Memory B cell (primary cell): ENCODE results near the gene CBLIF.
"Not testable (repeated sequence)": the region's sequence is repeated elsewhere in the genome, so short reads cannot be mapped to it uniquely, and the experiment has no call there.

Experiments
- ATAC-seq: fragments of 150-1000 bp; cut with Tn5 transposase; 2 replicates; pipeline ENCODE4 v1.10.0; 2021; ENCODE audit warnings: low read depth, mild to moderate bottlenecking, moderate library complexity
- DNase-seq, 2 donors: peaks; one replicate each; pipeline ENCODE4 v3.0.0; 2022; ENCODE audit warnings: low spot score in 2 of 2
- H3K27ac Mint-ChIP-seq: one replicate; pipeline ENCODE4 v1.8.0; 2022; ENCODE audit warnings: mild to moderate bottlenecking, moderate library complexity, mixed read lengths
- H3K27me3 Mint-ChIP-seq: one replicate; pipeline ENCODE4 v1.8.0; 2022; ENCODE audit warnings: mixed read lengths
- H3K36me3 Mint-ChIP-seq: one replicate; pipeline ENCODE4 v1.8.0; 2022; ENCODE audit warnings: mild to moderate bottlenecking, mixed read lengths
- H3K4me1 Mint-ChIP-seq: one replicate; pipeline ENCODE4 v1.8.0; 2022; ENCODE audit warnings: mixed read lengths
- H3K4me3 Mint-ChIP-seq: one replicate; pipeline ENCODE4 v1.8.0; 2022; ENCODE audit warnings: mild to moderate bottlenecking, moderate library complexity, mixed read lengths
- H3K9me3 Mint-ChIP-seq: one replicate; pipeline ENCODE4 v1.8.0; 2022; ENCODE audit warnings: mixed read lengths

The CBLIF gene

DNA sequence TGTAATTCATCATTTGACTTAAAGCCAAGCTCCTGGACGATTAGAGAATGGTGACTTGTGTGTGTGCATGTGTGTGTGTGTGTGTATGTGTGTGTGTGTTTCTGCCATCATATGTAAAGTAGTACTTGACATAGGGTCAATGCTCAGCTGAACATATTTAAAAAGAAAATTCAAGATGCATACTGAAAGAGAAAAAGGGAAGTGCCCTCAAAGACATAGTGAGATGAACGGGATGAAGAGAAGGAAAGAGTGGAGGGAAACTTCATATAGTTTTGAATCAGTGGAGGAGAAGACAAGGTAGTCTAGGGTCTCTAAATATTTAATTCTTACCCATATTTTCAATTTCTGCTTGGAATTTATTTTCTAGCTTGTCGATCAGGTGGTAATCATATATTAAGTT, 17.0 kb upstream of the CBLIF start:
- H3K36me3 Mint-ChIP-seq: no peaks in the 10 kb centered on the region
- peaks cover 3% of the 10 kb centered on the region for H3K9me3 Mint-ChIP-seq
- H3K27ac Mint-ChIP-seq: no peak overlapping the region
- H3K27me3 Mint-ChIP-seq: peaks cover 9% of the 10 kb centered on the region
- no peak for ATAC-seq
- no peaks in the 10 kb centered on the region for H3K4me1 Mint-ChIP-seq
- DNase-seq: no peak
- H3K4me3 Mint-ChIP-seq: no peak overlapping the region

DNA sequence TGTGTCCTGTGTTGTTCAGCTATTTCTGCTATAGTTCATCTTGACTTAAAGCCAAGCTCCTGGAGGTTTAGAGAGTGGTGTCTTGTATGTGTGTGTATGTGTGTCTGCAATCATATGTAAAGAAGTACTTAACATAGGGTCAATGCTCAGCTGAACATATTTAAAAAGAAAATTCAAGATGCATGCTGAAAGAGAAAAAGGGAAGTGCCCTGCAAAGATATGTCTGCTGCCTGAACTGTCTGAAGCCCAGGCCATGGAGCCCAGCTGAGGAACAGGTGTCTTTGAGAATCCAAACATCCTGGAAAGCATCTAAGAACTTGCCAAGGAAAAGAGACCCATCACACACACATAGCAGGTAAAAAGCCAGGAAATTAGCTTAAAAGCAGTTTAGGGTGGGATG, 14.4 kb upstream of the CBLIF start:
- DNase-seq (no peak), ATAC-seq (no peak)
- H3K27me3 Mint-ChIP-seq: peaks cover 12% of the 10 kb centered on the region
- no peak overlapping the region for H3K4me3 Mint-ChIP-seq
- no peaks in the 10 kb centered on the region for H3K36me3 Mint-ChIP-seq
- no peaks in the 10 kb centered on the region for H3K9me3 Mint-ChIP-seq
- H3K27ac Mint-ChIP-seq: no peak overlapping the region
- H3K4me1 Mint-ChIP-seq: no peaks in the 10 kb centered on the region

DNA sequence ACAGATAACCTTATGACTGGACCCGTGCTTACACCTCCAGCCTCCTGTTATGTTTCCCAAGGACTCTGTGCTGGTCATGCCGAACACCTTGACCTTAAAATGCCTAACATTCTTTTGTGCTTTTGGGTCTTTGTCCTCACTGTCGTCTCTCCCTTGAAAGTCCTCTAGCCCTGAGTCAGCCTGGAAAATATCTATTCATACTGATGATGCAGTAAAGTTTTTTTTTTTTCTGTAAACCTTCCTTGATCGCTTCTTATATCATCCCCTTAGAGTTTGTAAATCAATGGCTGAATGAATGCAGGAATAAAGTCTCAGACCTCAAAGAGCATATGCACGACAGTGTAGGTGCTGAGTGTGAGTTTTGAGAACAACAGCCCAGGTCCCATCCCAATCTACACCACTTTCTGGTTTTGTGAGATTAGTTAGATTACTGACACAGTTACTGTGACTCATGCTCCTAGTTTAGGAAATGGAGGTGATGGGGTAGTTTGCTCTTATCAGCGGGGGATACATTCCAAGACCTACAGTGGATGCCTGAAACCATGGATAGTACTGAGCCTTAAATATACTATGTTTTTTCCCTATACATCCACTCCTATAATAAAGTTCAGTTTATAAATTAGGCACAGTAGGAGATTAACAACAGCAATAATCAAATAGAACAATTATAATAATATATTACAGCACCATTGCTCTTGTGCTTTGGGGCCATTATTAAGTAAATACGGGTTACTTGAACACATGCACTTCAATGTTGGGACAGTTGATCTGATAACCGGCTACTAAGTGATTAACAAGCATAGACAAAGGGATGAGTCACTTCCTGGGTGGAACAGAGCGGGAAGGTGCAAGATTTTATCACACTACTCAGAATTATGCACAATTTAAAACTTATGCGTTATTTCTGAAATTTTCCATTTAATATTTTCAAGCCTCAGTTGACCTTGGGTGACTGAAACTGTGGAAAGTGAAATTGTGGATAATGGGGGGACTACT, 12.4 kb upstream of the CBLIF start:
- H3K4me3 Mint-ChIP-seq: no peak overlapping the region
- ATAC-seq (no peak), DNase-seq (no peak)
- peaks cover 10% of the 10 kb centered on the region for H3K27me3 Mint-ChIP-seq
- H3K9me3 Mint-ChIP-seq: no peaks in the 10 kb centered on the region
- H3K4me1 Mint-ChIP-seq: no peaks in the 10 kb centered on the region
- no peak overlapping the region for H3K27ac Mint-ChIP-seq
- H3K36me3 Mint-ChIP-seq: no peaks in the 10 kb centered on the region

DNA sequence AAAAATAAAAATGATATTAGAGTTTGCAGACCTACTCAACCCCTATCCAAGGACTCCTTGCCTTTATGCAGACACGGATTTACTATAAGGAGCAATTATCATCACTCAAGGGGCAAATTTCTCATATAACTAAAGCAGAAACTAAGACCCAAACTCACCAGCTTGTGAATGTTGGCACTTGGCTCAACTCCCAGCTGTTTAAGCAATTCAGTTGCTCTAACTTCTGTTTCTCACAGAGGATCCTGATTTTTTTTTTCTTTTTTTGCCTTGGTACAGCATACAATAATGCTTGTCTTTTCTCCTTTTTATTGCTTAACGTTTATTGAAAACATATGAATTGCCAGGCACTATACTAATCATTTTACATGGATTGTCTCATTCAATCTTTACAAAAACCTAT, 9.6 kb upstream of the CBLIF start:
- Mint-ChIP-seq H3K4me3 (no peak overlapping the region), H3K27ac (no peak overlapping the region), H3K27me3 (peaks cover 9% of the 10 kb centered on the region), H3K9me3 (no peaks in the 10 kb centered on the region), H3K36me3 (no peaks in the 10 kb centered on the region), H3K4me1 (no peaks in the 10 kb centered on the region)
- DNase-seq (no peak), ATAC-seq (no peak)

DNA sequence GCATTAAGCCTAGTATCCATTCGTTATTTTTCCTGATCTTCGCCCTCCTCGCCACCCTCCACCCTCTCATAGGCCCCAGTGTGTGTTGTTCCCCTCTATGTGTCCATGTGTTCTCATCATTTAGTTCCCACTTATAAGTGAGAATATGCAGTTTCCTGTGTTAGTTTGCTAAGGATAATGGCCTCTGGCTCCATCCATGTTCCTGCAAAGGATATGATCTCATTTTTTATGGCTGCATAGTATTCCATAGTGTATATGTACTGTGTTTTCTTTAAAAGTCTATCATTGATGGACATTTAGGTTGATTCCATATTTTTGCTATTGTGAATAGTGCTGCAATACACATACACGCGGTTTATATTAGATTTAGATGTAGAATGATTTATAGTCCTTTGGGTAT, 6.1 kb upstream of the CBLIF start:
- H3K4me3 Mint-ChIP-seq, H3K27ac Mint-ChIP-seq, ATAC-seq, DNase-seq, H3K4me1 Mint-ChIP-seq, H3K27me3 Mint-ChIP-seq, H3K36me3 Mint-ChIP-seq, H3K9me3 Mint-ChIP-seq: not testable (repeated sequence)

DNA sequence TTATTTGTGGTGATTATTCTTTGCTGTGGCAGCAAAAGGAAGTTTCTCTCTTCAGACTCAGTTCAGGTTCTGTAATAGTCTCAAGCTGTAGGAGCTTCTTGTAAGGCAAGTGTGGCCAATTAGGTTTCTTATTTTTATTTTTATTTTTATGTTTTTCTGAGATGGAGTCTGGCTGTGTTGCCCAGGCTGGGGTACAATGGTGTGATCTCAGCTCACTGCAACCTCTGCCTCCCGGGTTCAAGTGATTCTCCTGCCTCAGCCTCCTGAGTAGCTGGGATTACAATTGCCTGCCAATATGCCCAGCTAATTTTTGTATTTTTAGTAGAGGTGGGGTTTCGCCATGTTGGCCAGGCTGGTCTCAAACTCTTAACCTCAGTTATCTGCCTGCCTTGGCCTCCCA, 4.3 kb upstream of the CBLIF start:
- H3K27me3 Mint-ChIP-seq, ATAC-seq, H3K4me3 Mint-ChIP-seq: not testable (repeated sequence)

DNA sequence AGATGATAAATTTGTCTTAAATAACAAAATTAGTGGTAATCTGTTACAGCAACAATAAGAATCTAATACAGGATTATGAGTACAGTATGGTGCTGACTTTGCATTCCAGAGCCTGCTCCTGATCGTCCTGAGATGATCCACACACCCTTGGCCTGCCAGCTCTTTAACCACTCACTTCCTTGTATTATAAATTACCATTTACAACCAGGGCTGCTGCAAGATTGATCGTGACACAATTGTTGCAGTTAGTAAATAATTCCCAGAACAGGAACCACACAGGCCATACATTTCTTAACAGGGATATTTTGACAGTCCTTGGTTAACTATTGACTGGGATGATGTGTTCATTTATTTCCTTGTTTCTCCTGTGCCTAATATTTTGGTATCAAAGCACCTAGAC, 3.8 kb upstream of the CBLIF start:
- Mint-ChIP-seq H3K27ac (no peak overlapping the region), H3K9me3 (no peaks in the 10 kb centered on the region), H3K27me3 (peaks cover 8% of the 10 kb centered on the region), H3K36me3 (no peaks in the 10 kb centered on the region), H3K4me1 (no peaks in the 10 kb centered on the region), H3K4me3 (no peak overlapping the region)
- DNase-seq (no peak), ATAC-seq (no peak)

More for the DNA sequence above, 4.3 kb upstream of the CBLIF start:
- not testable (repeated sequence) for DNase-seq, H3K36me3 Mint-ChIP-seq, H3K9me3 Mint-ChIP-seq, H3K27ac Mint-ChIP-seq, H3K4me1 Mint-ChIP-seq

DNA sequence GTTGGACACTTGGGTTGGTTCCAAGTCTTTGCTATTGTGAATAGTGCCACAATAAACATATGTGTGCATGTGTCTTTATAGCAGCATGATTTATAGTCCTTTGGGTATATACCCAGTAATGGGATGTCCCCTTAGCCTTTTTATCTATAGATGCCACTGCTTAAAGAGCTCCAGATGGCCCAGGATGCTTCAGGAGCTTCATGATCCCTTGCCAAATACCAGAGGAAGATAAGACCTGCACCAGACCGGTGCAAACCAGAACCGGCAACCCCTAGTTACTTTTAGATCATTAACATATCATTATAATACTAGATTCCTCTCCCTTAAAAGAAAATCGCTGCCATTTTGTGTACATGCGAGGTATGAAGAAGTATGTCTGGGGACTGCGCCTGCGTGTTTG, 3.1 kb upstream of the CBLIF start:
- not testable (repeated sequence) for H3K36me3 Mint-ChIP-seq, H3K27ac Mint-ChIP-seq, DNase-seq, H3K27me3 Mint-ChIP-seq, H3K9me3 Mint-ChIP-seq, H3K4me1 Mint-ChIP-seq, H3K4me3 Mint-ChIP-seq, ATAC-seq

DNA sequence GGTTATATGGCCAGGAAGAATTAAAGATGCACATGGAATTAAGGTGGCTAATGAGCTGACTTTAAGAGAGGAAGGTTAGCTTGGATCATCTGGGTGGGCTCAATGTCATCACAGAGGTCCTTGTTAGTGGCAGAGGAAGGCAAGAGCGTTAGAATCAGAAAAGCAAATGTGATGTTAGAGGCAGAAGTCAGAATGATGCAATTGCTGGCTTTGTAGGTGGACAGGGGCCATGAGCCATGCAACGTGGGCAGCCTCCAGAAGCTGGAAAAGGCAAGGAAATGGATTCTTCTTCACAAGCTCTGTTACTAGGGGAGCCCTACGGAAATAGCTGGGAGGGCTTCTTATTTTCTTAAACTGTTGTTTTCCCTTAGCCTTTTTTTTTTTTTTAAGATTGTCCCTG, 2.3 kb upstream of the CBLIF start:
- ATAC-seq: no peak
- Mint-ChIP-seq H3K27me3 (peaks cover 8% of the 10 kb centered on the region), H3K27ac (no peak overlapping the region), H3K4me3 (no peak overlapping the region), H3K36me3 (no peaks in the 10 kb centered on the region), H3K9me3 (no peaks in the 10 kb centered on the region), H3K4me1 (no peaks in the 10 kb centered on the region)
- no peak for DNase-seq

DNA sequence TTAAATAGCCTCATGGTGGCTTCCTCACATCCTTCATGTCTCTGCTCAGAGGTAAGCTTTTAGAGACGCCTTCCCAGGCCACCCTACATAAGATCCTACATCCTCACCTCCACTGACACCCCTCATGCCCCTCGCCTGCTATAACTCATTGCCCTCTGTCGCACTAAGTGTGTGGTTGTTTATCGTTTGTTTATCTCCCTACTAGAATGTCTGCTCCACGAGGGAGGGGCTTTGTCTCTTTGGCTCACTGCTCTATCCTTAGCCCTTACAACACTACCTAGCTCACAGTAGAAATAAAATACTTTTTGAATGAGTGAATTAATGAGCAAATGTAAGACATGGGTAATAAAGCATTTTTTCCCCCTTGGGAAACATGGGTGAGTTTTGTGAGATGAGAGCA, 1.3 kb upstream of the CBLIF start:
- H3K9me3 Mint-ChIP-seq: no peaks in the 10 kb centered on the region
- H3K36me3 Mint-ChIP-seq: no peaks in the 10 kb centered on the region
- H3K27me3 Mint-ChIP-seq: peaks cover 8% of the 10 kb centered on the region
- ATAC-seq (no peak), DNase-seq (no peak)
- H3K4me3 Mint-ChIP-seq: no peak overlapping the region
- H3K4me1 Mint-ChIP-seq: no peaks in the 10 kb centered on the region
- no peak overlapping the region for H3K27ac Mint-ChIP-seq

DNA sequence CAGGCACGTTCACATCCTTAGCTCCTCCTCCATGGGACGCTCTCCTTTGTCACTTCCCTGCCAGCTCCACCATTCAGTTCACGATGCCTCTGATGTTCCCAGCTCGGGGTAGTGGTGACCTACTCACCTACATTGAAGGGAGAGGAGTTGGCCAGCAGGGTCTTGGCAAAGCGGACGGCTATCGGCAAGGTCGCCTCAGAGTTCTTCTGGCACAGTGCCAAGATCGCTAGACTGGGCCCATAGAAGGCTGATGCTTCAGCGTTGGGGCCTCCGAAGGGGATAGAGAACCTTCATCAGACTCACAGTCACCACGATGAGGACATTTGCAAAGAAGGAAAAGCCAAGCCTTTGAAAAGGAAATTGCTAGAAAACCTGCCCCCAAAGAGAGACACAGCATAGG, 3.0 kb downstream of the CBLIF start:
- Mint-ChIP-seq H3K4me3 (no peak overlapping the region), H3K36me3 (no peaks in the 10 kb centered on the region), H3K27ac (no peak overlapping the region), H3K4me1 (no peaks in the 10 kb centered on the region), H3K9me3 (no peaks in the 10 kb centered on the region), H3K27me3 (peaks cover 9% of the 10 kb centered on the region)
- no peak for DNase-seq
- ATAC-seq: no peak

DNA sequence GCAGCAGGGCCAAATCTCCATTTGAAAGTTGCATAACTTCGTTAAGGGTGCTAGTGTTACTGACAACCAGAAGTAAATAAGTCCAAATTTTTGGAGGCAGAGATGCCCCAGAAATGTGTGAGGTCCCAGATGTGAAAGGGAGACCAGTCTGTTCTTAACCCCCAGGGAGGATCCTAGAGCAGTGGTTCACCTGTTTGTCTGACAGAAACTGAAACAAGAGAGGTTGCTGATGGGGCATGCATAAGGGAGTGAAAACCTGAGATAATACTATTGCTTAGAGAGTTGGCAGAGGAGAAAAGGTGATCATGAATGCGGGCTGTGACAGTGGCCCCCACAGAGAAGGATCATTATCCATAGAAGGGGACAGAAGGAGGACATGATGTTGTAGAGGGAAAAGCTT, 3.8 kb downstream of the CBLIF start:
- Mint-ChIP-seq H3K4me1 (no peaks in the 10 kb centered on the region), H3K4me3 (no peak overlapping the region), H3K36me3 (no peaks in the 10 kb centered on the region)

DNA sequence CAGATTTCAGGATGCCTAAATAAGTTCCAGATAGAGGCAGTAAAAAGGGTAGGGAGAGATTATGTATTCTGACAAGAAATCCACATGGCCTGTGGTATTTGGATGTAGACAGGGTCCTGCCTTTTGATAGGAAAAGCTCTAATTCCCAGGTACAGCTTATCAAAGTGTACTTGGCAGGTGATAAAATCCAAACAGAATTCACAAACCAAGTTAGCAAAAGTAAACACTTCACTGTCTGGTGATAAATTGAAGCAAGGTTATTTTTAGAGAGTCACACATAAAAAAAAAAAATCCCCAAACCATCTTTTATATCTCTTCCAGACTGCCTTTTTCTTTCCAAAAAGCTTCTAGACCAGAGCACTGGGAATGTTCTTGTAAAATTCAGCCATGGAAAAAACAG, 5.7 kb downstream of the CBLIF start:
- Mint-ChIP-seq H3K27me3 (peaks cover 8% of the 10 kb centered on the region), H3K9me3 (no peaks in the 10 kb centered on the region), H3K36me3 (no peaks in the 10 kb centered on the region), H3K4me1 (no peaks in the 10 kb centered on the region), H3K4me3 (no peak overlapping the region), H3K27ac (no peak overlapping the region)
- no peak for DNase-seq
- no peak for ATAC-seq

More for the DNA sequence above, 3.8 kb downstream of the CBLIF start:
- no peak for DNase-seq
- no peak for ATAC-seq
- Mint-ChIP-seq H3K27ac (no peak overlapping the region), H3K9me3 (no peaks in the 10 kb centered on the region), H3K27me3 (peaks cover 8% of the 10 kb centered on the region)

DNA sequence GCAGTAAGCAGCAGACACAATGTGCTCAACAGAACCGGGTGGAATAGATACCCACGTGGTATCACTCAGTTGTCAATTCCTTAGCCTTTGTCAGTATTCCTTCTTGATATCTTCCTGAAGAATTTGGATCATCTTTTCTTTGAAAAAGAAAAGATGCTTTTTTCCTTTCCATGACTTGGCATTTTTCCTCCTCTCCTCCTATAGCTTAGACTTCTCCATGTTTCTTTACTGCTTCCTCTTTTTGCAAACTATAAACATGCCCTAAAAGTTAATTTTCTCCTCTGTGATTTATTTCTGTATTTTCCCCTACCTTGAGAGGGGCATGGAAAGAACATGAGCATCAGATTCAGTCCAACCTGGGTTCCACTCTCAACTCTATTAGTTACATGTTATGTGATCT, 11.7 kb downstream of the CBLIF start:
- Mint-ChIP-seq H3K4me1 (peaks cover 4% of the 10 kb centered on the region), H3K27ac (no peak overlapping the region), H3K9me3 (no peaks in the 10 kb centered on the region), H3K27me3 (peaks cover 6% of the 10 kb centered on the region), H3K4me3 (no peak overlapping the region), H3K36me3 (no peaks in the 10 kb centered on the region)
- DNase-seq (no peak), ATAC-seq (no peak)

DNA sequence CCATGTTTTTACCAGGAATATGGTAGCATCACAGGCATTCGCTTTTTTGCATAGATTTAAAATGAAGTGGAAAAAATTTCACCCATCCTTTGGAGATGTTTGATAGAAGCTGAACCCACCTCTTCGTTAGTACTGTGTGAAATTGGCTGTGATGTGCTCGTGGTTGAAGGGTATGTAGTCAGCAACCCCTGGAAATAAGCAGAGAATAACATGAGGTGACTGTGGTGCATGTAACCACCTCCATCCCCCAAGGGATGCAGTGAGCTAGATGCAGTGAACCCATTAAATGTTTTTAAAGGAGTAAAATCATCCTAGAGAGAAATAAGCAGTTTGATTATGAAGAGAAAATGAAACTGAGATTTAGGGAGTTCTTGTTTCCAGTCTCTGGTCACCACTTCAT, 15.9 kb downstream of the CBLIF start:
- Mint-ChIP-seq H3K4me1 (peaks cover 4% of the 10 kb centered on the region), H3K4me3 (no peak overlapping the region), H3K9me3 (no peaks in the 10 kb centered on the region), H3K27ac (no peak overlapping the region), H3K27me3 (peaks cover 3% of the 10 kb centered on the region), H3K36me3 (no peaks in the 10 kb centered on the region)
- no peak for ATAC-seq
- DNase-seq: no peak
